VCaP (cell line): ENCODE measurements around the gene MIEF2.

Source experiments
- H3K27ac ChIP-seq: fragments of 450-650 bp; 2 replicates; pipeline ENCODE4 v1.5.1; 2017
- TF ChIP-seq, protein P1 (sequence below): fragments of 450-650 bp; conservative IDR thresholded peaks from 2 replicates; pipeline ENCODE4 v1.5.1; 2017; ENCODE audit warnings: mild to moderate bottlenecking, moderate library complexity

The MIEF2 gene

DNA sequence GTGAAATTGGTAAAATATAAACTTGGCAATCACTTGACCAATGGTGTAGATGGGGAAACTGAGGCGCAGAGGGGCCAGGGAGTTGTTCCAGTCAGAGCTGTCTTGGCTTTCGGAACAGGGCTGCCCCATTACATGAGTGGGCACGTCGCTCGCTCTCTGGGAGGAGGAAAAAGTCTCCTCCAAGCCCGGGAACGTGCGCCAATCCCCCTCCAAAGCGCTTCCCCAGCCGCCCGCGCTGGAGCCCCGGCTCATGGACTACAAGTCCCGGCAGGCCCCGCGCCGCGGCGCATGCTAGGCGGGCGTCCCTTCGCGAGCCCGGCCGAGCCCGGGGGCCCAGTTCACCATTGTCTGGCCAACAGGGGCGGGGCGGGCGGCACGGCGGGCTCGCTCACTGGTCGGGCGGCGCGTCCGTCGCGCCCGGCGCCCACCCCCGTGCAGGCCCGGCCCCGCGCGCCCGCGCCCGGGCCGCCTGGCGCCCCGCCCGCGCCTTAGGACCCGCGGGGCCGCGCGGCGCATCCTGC lies 35.3 kb upstream of the MIEF2 start, which contains the start of gene LLGL1:
LLGL1 (plus strand) TSS at position 515 of the 521 bp plus-strand sequence. CDS start 48 bp downstream, outside the sequence.
- H3K27ac ChIP-seq, result peak within 1 kb of the TSS; percentile 69; the same call in 1 of the 2 replicates

DNA sequence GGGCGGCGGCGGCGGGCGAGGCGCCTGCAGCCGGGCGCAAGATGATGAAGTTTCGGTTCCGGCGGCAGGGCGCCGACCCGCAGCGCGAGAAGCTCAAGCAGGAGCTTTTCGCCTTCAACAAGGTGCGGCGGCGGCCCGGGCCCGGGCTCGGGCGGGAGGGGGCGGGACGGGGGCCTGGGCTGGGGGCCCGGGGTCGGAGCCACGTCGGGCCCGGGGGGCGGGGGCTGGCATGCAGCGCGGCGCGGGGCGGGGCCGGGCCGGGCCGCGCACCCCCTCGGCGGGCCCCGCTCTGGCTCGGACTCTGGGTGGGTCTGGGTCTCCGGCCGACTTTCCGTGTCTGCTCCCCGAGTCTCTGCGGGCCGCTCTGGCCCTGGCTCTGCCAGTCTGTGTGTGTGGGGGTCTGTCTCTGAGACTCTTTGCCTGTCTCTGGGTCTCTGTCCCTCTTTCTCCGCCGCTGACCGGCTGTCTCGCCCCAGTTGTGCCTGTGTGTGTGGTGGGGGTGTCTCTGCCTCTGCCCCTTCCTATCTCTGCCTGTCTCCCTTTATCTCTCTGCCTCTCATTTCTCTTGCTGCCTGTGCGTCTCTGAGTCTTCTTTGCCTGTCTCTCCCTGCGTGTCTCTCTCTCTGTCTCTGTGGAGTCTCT lies 34.7 kb upstream of the MIEF2 start:
- TF ChIP-seq, protein P1, sequence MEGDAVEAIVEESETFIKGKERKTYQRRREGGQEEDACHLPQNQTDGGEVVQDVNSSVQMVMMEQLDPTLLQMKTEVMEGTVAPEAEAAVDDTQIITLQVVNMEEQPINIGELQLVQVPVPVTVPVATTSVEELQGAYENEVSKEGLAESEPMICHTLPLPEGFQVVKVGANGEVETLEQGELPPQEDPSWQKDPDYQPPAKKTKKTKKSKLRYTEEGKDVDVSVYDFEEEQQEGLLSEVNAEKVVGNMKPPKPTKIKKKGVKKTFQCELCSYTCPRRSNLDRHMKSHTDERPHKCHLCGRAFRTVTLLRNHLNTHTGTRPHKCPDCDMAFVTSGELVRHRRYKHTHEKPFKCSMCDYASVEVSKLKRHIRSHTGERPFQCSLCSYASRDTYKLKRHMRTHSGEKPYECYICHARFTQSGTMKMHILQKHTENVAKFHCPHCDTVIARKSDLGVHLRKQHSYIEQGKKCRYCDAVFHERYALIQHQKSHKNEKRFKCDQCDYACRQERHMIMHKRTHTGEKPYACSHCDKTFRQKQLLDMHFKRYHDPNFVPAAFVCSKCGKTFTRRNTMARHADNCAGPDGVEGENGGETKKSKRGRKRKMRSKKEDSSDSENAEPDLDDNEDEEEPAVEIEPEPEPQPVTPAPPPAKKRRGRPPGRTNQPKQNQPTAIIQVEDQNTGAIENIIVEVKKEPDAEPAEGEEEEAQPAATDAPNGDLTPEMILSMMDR, result no peak
- peak overlapping the region; percentile 69; the same call in 1 of the 2 replicates for H3K27ac ChIP-seq

More for the DNA sequence above, 35.3 kb upstream of the MIEF2 start, which contains the start of gene LLGL1:
- TF ChIP-seq, protein P1, result no peak

DNA sequence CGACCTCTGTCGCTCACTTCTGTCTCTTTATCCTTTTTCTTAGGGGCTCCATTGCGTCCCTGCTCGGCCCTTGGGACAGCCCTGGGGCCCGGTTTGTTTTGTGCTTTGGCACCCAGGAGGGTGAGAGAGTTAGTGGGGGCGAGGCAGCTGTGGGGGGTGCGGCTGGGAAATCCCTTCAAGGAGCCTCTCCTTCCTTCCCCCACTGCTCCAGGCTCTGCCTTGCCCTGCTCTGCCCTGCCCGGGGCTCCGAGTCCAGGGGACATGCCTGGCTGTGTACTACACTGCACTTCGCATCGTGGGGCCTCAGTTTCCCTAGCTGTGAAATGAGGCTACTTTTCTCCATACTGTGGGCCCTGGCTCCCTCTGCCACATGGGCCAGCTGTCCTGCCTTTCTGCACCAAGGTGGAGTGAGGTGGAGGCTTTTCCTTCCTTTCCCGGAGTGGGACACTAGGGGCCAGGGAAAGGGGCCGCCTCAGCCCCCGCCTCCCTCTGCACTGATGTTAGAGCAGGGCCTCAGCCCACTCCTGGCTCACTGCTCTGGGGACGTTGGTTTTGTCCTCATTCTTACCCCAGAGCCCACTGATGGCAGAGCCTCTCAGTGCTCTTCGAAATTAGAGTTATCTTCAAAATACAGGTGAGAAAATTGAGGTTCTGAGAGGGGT lies 34.0 kb upstream of the MIEF2 start:
- H3K27ac ChIP-seq, result peak overlapping the region; percentile 69; the same call in 1 of the 2 replicates
- TF ChIP-seq, protein P1, result no peak

DNA sequence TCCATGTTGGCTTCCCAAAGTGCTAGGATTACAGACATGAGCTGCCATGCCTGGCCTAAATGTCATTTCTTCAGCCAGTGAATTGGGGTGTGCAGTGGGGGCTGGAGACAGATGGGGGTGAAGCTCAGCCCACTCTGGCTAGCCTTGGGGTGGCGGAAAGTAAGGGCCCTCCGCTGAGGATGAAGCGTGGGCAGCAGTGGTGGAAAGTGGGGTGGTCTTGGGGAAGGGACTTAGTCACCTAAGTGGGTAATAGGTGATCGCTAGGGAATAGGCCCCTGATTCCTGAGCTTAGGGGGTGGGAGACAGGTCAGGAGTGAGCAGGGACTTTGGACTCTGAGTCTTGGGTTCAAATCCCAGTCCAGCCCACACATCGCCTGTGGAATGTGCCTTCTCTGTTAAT lies 32.8 kb upstream of the MIEF2 start:
- TF ChIP-seq, protein P1, result no peak
- H3K27ac ChIP-seq, result no peak overlapping the region

DNA sequence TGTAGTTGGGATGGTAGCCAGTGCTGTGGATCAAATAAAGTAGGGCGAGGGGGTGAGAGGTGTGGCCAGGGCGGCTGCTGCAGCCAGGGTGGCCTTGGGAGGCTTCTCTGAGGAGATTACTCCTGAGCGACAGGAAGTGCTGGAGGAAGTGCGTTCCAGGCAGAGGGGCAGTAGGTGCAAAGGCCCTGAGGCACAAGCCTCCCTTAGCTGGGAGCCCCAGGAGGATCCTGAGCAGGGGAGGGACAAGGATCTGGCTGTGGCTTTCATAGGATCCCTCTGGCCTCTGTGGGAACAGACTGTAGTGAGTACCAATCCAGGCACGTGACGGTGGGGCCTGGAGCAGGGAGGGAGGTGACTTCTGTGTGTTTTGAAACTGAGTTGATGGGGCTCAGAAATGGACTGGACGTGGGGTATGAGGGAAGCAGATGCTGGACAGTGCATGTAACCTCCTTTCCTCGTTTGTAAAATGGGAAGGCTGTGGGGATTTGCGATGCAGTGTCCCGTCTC lies 32.2 kb upstream of the MIEF2 start:
- no peak overlapping the region for H3K27ac ChIP-seq
- TF ChIP-seq, protein P1, result no peak

DNA sequence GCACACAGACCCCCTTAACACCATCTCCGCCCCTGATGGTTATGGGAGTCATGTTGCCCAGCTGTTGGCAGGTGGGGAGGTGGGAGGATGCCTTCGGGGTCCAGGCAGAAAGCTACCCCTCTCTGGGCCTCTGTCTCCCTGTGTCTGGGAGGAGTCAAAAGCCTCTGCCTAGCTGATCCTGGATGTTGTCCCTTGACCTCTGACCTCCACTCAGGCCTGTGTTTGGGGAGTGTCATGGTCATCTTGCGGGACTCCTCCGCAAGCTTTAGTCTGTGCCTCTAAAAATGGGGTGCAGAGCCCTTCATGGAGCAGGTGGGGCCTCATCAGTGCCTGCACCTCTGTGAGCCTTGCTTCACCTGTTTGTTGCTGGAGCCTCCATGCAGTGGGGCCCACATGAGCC lies 31.2 kb upstream of the MIEF2 start:
- TF ChIP-seq, protein P1, result no peak
- H3K27ac ChIP-seq, result no peak overlapping the region

DNA sequence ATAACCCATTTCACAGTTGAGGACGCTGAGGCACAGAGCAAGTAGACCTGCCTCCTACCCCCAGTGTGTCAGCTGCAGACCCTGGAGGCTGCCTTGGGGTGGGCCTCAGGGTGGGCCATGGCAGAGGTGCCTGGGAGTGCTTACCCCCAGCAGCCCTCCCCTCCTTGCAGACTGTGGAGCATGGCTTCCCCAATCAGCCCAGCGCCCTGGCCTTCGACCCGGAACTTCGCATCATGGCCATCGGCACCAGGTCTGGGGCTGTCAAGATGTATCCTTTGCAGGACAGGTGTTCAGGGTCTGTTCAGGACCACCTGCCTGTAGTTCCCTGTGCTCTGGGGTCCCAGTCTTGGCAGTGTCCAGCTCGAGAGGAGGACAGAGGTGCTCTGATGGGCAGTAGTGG lies 30.7 kb upstream of the MIEF2 start:
- H3K27ac ChIP-seq, result no peak overlapping the region
- TF ChIP-seq, protein P1, result no peak
